ENCODE measurements around the gene NR6A1. TPM values are rescaled to one million over a fixed set of nuclear protein-coding genes. Genes with fewer than 3 reads are reported as not detected.

NR6A1 gene
- total RNA-seq, 2 experiments from 2014 or later = 0.28 to 0.76 TPM

DNA sequence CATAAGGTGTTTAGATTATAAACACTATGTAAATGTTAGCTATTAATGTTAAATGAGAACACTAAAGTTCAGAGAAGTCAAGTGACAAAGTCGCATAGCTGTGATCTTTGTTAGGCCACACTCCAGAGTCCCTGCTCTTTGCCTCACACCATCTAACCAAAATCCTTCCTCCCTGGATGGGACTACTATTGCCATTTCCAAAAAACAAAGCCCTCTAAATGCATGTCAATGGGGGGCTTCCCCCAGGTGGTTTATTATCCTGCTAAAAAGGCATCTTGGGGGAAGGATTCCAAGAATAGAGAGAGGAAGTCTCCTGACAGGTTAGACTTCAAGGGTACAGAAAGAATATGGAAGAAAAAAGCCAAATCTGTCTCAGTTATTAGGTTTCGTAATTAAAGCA is 10.4 kb downstream of the NR6A1 start:
- Mint-ChIP-seq H3K27me3 (peaks cover 75% of the 10 kb centered on the region), H3K4me1 (peaks cover 2% of the 10 kb centered on the region)
- CTCF ChIA-PET = interaction anchor here (0.8 to 1.1 kb wide), 4 partner anchors 9 to 93 kb away, joined by 3 to 4 read pairs (median 3); partner anchors contain the start of gene WDR38

DNA sequence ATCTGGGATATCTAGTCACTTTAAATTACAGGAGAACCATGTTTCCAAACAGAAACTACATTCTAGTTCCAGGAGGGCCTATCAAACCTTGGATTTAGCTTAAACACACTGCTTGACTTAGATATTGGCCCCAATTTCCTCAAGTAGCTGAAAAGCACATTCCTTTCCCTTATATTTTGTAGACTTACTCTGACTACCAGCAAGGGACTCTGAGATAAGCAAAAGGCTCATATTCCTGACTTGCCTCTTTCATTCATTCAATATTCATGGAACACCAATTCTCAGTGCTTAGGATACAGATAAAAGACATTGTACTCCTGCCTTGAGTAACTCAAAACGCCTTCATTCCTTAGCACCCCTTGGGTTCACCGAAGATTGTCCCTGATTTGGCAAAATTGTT is 11.8 kb downstream of the NR6A1 start:
- Mint-ChIP-seq H3K27me3 (peaks cover 80% of the 10 kb centered on the region), H3K27ac (no peak overlapping the region), H3K4me1 (peaks cover 2% of the 10 kb centered on the region), H3K36me3 (ENCODE audit: low read depth) (no peaks in the 10 kb centered on the region), H3K4me3 (no peak overlapping the region), H3K9me3 (no peaks in the 10 kb centered on the region)
- ChIA-PET CTCF (interaction anchor here (0.8 to 1.0 kb wide), 2 partner anchors 48 to 142 kb away, joined by 3 to 4 read pairs; no protein-coding TSS in a partner anchor), POLR2A (no interaction called here)
- no peak for DNase-seq

More for the DNA sequence above, 10.4 kb downstream of the NR6A1 start:
- DNase-seq = no peak
- no peak overlapping the region for H3K27ac Mint-ChIP-seq
- POLR2A ChIA-PET = interaction anchor here (0.9 kb wide), 1 partner anchor 10 kb away, joined by 4 read pairs; the partner anchor contains the start of gene NR6A1
- no peak overlapping the region for H3K4me3 Mint-ChIP-seq
- H3K36me3 Mint-ChIP-seq (ENCODE audit: low read depth) = no peaks in the 10 kb centered on the region
- H3K9me3 Mint-ChIP-seq = no peaks in the 10 kb centered on the region

DNA sequence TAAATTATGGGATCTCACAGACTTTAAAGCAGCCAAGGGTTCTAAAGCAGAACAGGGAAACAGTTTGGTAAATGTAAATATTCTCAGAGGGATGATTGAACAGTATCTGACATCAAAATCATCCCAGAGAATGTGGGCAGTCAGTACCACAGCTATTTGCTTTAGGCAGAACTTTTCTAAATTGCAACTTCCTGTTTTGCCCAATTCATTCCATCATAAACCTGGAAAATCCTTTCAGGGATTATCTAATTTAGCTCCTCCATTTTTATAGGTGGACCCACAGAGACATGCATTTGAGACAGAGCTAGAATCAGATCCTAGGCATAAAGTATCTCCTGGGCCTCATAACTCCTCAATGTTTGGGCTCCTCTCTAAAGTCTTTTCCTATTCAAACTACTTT is 12.4 kb downstream of the NR6A1 start:
- no peak overlapping the region for H3K27ac Mint-ChIP-seq
- ChIA-PET CTCF (interaction anchor here (0.8 to 1.0 kb wide), 2 partner anchors 47 to 142 kb away, joined by 3 to 4 read pairs; no protein-coding TSS in a partner anchor), POLR2A (no interaction called here)
- H3K9me3 Mint-ChIP-seq = no peaks in the 10 kb centered on the region
- peaks cover 2% of the 10 kb centered on the region for H3K4me1 Mint-ChIP-seq
- H3K4me3 Mint-ChIP-seq = no peak overlapping the region
- peaks cover 79% of the 10 kb centered on the region for H3K27me3 Mint-ChIP-seq
- DNase-seq = no peak
- no peaks in the 10 kb centered on the region for H3K36me3 Mint-ChIP-seq (ENCODE audit: low read depth)

DNA sequence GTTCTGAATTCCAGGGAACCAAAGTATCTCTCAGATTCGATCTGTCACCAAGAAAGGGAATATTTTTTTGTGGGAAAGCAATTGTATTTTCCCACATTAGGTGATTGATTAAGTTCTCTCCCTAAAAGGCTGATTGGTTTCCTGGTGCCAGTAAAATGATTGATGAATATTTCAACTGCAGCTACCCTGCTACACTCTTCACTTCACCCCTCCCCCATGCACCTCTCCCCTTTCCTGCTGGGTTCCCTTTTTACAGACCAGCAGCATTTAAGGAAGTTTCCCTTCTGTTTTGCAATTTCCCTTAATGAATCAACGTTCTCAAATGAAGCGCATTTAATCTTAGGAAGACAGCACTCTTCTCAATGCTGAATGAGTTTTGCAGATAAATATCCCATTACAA is 13.1 kb downstream of the NR6A1 start:
- ChIA-PET CTCF (interaction anchor here (1.0 kb wide), 1 partner anchor 141 kb away, joined by 4 read pairs; no protein-coding TSS in a partner anchor), POLR2A (no interaction called here)
- Mint-ChIP-seq H3K36me3 (ENCODE audit: low read depth) (no peaks in the 10 kb centered on the region), H3K27ac (no peak overlapping the region), H3K27me3 (peaks cover 76% of the 10 kb centered on the region), H3K4me3 (no peak overlapping the region), H3K9me3 (no peaks in the 10 kb centered on the region), H3K4me1 (peaks cover 2% of the 10 kb centered on the region)
- no peak for DNase-seq

DNA sequence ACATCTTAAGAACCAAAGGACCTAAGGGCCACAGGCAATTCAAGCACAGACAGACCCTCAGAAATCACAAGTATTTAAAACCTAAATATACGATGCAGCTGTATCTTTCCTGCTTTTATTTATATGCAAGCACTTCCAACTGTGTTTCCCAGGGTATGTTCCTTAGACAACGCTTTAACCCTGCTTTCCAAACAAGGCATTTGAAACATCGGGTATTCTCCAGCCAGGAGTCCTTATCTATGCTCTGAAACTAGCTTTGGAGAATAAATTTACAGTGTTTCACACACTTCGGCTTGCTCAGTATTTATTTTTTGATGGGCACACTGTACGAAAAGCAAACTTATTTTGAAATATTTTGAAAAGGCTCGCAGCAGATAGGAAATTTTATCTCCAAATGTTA is 13.5 kb downstream of the NR6A1 start:
- Mint-ChIP-seq H3K4me3 (no peak overlapping the region), H3K27ac (no peak overlapping the region), H3K36me3 (ENCODE audit: low read depth) (no peaks in the 10 kb centered on the region), H3K4me1 (peaks cover 2% of the 10 kb centered on the region), H3K27me3 (peaks cover 74% of the 10 kb centered on the region), H3K9me3 (no peaks in the 10 kb centered on the region)
- no peak for DNase-seq
- POLR2A ChIA-PET = no interaction called here
- CTCF ChIA-PET = no interaction called here

DNA sequence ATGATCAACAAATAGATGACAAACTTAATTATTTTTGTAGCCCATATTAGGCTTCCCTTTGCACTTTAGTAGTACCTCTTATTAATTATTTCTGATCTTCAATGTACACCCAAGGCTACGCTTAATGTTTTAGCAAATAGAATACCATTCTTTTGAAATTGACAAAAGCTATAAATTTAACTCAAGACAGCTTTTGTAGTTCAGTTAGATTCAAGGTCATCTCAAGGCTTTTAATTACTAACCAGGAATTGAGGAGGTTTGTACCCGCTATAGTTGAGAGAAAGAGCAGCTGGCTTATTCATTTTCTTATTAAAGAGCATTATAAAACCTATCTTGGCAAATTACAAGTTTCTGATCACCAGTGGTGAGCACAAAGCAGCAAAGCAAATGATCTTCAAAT is 15.1 kb downstream of the NR6A1 start:
- Mint-ChIP-seq H3K27me3 (peaks cover 69% of the 10 kb centered on the region), H3K4me1 (peaks cover 2% of the 10 kb centered on the region), H3K36me3 (ENCODE audit: low read depth) (no peaks in the 10 kb centered on the region), H3K27ac (no peak overlapping the region), H3K9me3 (no peaks in the 10 kb centered on the region), H3K4me3 (no peak overlapping the region)
- no peak for DNase-seq
- ChIA-PET CTCF (interaction anchor here (0.6 kb wide), 1 partner anchor 27 kb away, joined by 3 read pairs; no protein-coding TSS in a partner anchor), POLR2A (no interaction called here)

DNA sequence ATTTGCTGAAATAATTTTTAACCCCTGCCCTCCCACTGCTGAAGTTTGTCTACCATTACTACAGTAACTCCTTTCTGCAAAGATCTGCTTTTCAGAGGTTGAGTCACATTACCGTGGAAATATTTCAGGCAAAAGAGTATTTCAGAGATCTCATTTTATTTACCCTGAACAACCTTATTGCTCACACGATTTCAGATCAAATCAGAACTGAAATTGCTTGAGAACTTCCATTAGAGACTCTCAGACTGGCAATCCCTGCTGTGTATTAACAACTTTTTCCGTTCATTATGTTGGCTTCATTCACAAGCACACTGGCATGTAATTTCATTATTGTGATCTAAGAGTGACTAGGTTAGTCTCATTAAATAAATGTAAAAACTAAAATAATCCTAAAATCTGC is 16.1 kb downstream of the NR6A1 start:
- H3K27ac Mint-ChIP-seq = no peak overlapping the region
- no peak for DNase-seq
- peaks cover 64% of the 10 kb centered on the region for H3K27me3 Mint-ChIP-seq
- no peaks in the 10 kb centered on the region for H3K36me3 Mint-ChIP-seq (ENCODE audit: low read depth)
- ChIA-PET CTCF (no interaction called here), POLR2A (no interaction called here)
- H3K4me3 Mint-ChIP-seq = no peak overlapping the region
- peaks cover 2% of the 10 kb centered on the region for H3K4me1 Mint-ChIP-seq
- no peaks in the 10 kb centered on the region for H3K9me3 Mint-ChIP-seq

DNA sequence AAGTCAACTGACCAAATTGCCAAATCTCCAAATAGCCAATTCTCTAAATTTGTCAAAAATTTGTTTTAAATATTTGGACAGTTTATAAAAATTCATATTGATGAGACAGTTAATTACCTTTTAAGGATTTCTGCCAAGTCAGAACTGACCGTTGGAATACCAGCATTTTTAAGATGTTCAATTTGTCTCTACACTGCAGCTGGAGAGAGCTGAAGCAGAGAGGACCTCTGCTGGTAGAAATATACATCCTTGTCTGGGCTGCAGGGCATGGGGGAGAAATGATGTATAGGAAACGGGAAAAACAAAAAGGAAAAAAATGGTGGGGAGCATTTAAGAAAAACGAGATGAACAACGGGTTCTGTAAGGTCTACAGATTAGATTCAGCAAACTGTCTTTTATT is 16.8 kb downstream of the NR6A1 start:
- Mint-ChIP-seq H3K27me3 (peaks cover 66% of the 10 kb centered on the region), H3K27ac (no peak overlapping the region), H3K4me3 (no peak overlapping the region), H3K9me3 (no peaks in the 10 kb centered on the region), H3K36me3 (ENCODE audit: low read depth) (no peaks in the 10 kb centered on the region), H3K4me1 (peaks cover 2% of the 10 kb centered on the region)
- no peak for DNase-seq
- ChIA-PET POLR2A (no interaction called here), CTCF (interaction anchor here (0.5 to 1.3 kb wide), 2 partner anchors 19 to 336 kb away, joined by 3 read pairs; no protein-coding TSS in a partner anchor)

DNA sequence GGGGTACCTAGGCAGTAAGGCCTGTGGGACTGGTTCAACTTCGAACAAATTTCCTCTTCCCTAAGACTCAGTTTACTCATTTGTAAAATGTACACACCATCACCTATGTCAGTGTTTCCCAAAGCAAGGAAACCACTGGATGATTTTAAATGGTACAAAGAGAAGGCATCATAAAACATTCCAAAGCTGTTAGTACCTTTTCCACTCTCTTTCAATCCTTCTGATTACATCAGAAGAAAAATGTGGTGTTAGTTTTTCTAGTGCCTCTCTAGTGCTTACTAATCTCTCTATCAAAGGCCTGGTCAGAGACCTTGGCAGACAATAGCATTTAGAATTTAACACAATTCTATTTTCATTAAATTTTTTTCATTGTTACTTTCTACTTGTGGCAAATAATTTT is 18.1 kb downstream of the NR6A1 start:
- no peaks in the 10 kb centered on the region for H3K4me1 Mint-ChIP-seq
- H3K4me3 Mint-ChIP-seq = no peak overlapping the region
- H3K27me3 Mint-ChIP-seq = peaks cover 55% of the 10 kb centered on the region
- H3K27ac Mint-ChIP-seq = no peak overlapping the region
- no peaks in the 10 kb centered on the region for H3K9me3 Mint-ChIP-seq
- ChIA-PET POLR2A (no interaction called here), CTCF (interaction anchor here (0.7 kb wide), 1 partner anchor 197 kb away, joined by 3 read pairs; no protein-coding TSS in a partner anchor)
- no peaks in the 10 kb centered on the region for H3K36me3 Mint-ChIP-seq (ENCODE audit: low read depth)
- no peak for DNase-seq

DNA sequence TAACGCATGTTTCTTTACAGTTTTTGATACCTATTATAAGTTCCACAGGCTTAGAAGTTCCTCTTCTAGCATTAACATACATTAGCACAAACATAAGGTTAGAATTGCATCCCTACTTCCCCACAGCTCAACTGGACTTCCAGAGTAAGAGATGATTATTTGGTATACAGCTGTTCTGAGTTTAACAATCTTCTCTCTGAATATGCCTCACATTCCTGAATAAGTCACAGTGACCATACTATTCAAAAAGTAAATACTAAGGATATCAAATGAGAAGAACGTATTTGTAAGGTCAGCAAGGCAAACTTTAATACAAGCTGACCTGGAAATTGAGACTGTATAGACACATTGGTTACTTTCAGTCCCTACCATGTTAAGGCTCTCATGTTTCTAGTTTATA is 21.3 kb downstream of the NR6A1 start:
- Mint-ChIP-seq H3K27me3 (peaks cover 34% of the 10 kb centered on the region), H3K27ac (no peak overlapping the region), H3K9me3 (no peaks in the 10 kb centered on the region), H3K4me1 (no peaks in the 10 kb centered on the region), H3K4me3 (no peak overlapping the region), H3K36me3 (ENCODE audit: low read depth) (no peaks in the 10 kb centered on the region)
- ChIA-PET POLR2A (no interaction called here), CTCF (interaction anchor here (1.3 kb wide), 1 partner anchor 15 kb away, joined by 3 read pairs; no protein-coding TSS in a partner anchor)
- no peak for DNase-seq

DNA sequence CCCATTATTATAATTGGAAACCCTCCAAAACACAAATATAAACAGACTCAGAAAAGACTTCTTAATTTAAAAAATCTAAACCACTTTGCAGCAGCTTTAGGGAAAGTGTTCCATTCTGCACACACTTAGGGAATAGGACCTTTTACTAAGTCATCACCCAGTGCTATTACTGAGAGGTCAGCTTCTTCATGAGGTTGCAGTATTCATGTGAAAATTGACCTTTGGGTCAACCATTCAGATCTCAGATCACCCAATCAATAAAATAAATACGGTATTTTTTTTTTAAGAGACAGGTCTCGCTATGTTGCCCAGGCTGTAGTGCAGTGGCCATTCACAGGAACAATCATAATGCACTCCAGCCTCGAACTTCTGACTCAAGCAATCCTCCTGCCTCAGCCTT is 21.8 kb downstream of the NR6A1 start:
- Mint-ChIP-seq H3K36me3 (ENCODE audit: low read depth) (no peaks in the 10 kb centered on the region), H3K27ac (no peak overlapping the region), H3K27me3 (peaks cover 29% of the 10 kb centered on the region), H3K4me3 (no peak overlapping the region), H3K4me1 (no peaks in the 10 kb centered on the region), H3K9me3 (no peaks in the 10 kb centered on the region)
- CTCF ChIA-PET = interaction anchor here (1.3 kb wide), 1 partner anchor 15 kb away, joined by 3 read pairs; no protein-coding TSS in a partner anchor
- POLR2A ChIA-PET = no interaction called here
- DNase-seq = no peak

DNA sequence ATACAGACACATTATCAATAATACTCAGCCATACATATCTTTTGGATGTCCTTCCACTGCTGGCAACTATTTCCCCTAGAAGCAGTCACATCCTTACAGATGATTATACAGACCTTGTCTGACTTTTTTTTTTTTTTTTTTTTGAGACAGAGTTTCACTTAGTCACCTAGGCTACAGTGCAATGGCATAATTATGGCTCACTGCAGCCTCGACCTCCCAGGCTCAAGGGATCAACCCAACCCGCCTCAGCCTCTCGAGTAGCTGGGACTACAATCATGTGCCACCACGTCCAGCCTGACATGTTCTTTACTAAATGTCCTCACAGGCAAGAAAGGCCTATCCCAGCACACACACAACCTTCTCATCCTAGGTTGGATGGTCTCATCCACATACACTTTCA is 24.0 kb downstream of the NR6A1 start:
- H3K27me3 Mint-ChIP-seq = peaks cover 18% of the 10 kb centered on the region

DNA sequence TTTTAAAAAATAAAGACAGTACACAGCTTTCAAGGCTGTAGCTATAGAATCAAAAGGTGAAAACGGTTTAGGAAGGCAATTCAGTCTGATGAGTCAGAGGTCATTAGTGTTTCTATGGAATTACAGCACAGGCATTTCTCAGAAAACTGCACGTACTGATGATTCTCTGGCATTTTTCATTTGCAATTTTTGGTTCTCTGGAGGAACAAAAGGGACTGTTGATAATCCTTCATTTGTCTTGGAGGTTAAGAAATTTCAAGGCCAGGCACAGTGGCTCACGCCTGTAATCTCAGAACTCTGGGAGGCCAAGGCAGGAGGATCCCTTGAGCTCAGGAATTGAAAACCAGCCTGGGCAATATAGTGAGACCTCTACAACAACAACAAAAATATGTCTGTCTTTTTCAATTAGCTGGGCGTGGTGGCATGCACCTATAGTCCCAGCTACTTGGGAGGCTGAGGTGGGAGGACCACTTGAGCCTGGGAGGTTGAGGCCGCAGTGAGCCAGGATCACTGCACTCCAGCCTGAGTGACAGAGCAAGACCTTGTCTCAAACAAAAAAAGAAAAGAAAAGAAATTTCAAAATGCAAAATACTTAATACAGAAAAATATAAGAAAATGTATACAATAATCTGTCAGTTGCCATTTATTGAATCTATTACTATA is 27.3 kb downstream of the NR6A1 start:
- Mint-ChIP-seq H3K4me3 (no peak overlapping the region), H3K9me3 (no peaks in the 10 kb centered on the region), H3K27me3 (peaks cover 10% of the 10 kb centered on the region), H3K36me3 (ENCODE audit: low read depth) (no peaks in the 10 kb centered on the region), H3K27ac (no peak overlapping the region), H3K4me1 (peaks cover 13% of the 10 kb centered on the region)
- POLR2A ChIA-PET = interaction anchor here (0.9 to 1.4 kb wide), 3 partner anchors 10 to 32 kb away, joined by 3 to 4 read pairs (median 3); no protein-coding TSS in a partner anchor
- CTCF ChIA-PET = interaction anchor here (1.1 to 3.2 kb wide), 6 partner anchors 8 to 31 kb away, joined by 3 to 11 read pairs (median 4); partner anchors contain the start of gene NR6A1
- DNase-seq = no peak

More for the DNA sequence above, 24.0 kb downstream of the NR6A1 start:
- CTCF ChIA-PET = no interaction called here
- no peak overlapping the region for H3K27ac Mint-ChIP-seq
- no peaks in the 10 kb centered on the region for H3K9me3 Mint-ChIP-seq
- H3K4me1 Mint-ChIP-seq = peaks cover 9% of the 10 kb centered on the region
- no peak for DNase-seq
- H3K36me3 Mint-ChIP-seq (ENCODE audit: low read depth) = no peaks in the 10 kb centered on the region
- H3K4me3 Mint-ChIP-seq = no peak overlapping the region
- POLR2A ChIA-PET = no interaction called here

All from activated CD4-positive, alpha-beta memory T cell treated with anti-CD3 and anti-CD28 coated beads, Interleukin-2, amount 10 ng/mL, durations not matched to agents 7 days and 5 days (primary cell).